ENCODE results near the gene LRP1.

Gene LRP1

DNA sequence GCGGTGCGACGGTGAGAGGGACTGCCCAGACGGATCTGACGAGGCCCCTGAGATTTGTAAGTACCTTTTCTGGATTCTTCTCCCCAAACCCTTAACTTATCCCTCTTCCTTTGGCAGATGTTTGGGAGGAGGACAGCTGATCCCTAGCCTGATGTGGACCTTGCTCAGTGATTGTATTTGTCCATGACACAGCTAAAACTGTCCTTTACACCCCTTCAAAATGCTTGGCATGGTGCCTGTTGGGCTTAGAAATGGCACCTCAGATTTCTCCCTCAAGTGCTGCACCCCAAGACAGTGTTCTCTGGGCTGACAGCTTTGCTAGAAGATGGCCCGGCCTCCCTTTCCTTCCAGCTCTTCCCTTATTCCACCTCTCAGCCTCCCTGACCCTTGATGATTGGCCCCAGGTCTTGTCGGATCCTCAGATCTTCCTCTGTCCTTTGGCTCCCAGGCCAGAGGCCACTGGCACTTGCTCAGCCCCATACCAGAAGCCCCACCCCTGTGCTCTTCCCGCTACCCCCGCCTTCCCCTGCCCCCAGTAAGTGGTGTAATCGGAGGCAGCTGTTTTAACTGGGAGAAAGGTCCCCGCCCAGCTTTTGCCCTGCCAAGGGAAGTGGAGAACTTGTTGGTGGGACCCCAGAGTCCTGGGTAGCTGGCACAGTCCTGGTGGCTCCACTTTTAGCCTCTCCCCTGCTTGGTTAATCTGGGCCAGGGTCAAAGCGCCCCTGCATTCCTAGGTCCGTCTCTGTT is 10.4 kb downstream of the LRP1 start:
- DNase-seq: no peak

DNA sequence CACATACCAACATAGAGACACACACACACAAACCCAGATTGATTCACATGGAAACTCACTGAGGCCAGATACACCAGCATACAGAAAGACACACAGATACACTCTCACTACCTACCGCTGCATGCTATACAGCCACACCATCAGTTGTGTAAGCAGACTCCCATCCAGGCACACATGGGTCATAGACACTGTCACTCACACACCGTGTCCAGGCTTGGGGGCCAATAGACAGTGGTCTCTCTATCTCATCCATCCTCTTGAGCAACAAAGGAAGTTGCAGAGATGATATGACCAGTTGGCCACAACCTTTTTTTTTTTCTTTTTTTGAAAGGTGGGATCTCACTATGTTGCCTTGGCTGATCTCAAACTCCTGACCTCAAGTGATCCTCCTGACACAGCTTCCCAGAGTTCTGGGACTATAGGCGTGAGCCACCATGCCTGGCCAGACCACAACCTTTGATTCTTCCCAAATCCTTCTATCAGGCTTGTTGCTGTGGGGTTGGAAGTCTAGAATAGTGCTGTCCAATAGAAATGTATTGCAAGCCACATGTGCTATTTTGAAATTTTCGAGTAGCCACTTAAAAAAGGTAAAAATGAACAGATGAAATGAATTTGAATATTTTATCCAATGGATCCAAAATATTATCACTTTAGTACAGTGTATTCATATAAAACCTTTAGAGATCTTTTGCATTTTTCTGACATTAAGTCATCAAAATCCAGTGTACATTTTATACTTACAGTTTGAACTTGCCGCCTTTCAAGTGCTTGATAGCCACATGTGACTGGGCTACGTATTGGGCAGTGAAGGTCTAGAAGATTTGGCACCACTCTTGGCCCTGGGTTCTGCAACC is 11.7 kb downstream of the LRP1 start:
- DNase-seq: no peak

DNA sequence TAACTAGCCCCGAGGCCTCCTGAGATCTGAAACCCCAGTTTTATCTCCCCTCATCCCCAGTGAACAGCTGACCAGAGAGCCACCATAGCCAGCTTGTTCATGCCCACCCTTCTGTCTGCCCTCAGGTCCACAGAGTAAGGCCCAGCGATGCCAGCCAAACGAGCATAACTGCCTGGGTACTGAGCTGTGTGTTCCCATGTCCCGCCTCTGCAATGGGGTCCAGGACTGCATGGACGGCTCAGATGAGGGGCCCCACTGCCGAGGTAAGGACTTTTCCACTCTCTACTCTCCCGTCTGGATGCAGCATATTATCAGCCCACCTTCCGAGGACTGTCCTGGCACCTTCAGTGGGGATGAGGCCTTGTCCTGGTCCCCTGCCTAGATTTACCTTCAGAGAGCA is 13.0 kb downstream of the LRP1 start:
- DNase-seq: no peak

DNA sequence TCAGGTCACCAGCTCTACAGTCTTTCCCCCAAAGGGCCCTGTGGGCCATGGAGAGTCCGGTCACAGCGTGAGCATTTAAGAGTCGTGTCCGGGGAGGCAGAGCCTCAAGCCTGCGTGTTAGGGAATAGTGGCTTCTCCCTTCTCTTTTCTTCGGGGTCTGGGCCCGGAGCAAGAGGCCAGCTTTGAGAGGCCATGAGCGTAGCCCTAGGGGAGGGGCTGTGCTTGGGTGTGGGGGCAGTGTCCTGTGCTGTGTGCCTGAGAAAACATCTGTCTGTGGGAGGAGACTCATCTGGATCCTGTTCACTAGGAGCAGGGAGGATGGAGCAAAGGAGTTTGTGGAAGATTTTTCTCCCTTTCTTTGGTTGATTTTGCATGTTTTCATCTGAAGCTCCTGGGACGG is 13.8 kb downstream of the LRP1 start:
- DNase-seq: no peak

DNA sequence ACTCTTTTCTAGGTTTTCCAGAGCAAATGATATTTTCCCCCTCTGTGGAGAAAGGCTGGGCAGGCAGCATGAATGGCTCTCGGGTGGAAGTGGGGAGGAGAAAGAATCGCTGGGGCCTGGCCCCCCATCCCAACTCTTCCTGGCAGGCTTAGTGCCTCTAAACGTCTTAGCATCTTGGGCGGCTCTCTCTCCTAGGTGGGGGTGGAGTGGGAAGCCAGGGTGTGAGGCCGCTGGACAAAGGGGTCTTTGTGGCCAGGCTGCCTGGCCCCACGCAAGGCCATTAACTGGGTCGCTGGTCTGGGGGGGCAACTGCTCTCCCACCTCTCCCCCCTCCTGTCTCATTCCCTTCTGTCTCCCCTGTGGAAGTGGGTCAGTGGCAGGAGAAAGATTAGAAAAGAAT is 14.4 kb downstream of the LRP1 start:
- no peak for DNase-seq

DNA sequence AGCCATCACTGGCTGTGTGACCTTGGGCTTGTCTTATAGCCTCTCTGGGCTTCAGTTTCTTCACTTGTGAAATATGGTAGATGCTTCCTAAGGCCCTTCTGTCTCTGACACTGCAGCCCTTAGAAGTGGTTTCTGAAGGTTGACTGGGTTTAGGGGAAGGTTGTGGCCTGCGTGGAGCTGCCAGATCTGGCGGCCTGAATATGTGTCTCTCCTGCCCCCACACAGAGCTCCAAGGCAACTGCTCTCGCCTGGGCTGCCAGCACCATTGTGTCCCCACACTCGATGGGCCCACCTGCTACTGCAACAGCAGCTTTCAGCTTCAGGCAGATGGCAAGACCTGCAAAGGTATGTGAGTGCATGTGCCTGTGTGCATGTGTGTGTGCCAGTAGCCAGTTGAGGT is 15.2 kb downstream of the LRP1 start:
- DNase-seq: no peak

DNA sequence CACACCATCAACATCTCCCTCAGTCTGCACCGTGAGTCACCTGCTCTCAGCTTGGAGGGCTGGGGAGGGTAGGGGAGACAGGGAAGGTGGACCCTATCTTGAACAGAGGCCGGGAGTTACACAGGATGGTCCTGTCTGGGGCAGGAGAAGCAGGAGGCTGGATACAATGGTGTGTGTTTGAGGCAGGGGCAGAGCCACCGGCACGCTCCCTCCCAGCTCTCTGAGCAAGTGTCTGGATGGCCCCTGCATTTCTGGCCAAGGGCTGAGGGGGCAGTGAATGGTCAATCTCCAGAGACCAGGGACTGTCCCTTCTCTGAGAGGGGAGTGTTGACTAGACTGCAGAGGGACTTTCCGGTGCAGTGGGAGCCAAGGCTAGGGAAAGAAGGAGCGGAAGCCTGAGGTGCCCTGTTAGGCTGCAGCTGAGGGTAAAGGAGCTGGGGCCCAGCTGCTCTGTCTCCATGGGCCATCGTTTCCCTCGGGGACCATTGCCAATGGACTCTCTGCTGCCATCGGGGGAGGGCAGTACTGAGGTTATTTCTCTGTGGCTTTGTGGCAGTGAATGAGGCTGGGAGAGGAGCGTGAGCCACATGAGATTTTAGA is 17.3 kb downstream of the LRP1 start:
- no peak for DNase-seq

DNA sequence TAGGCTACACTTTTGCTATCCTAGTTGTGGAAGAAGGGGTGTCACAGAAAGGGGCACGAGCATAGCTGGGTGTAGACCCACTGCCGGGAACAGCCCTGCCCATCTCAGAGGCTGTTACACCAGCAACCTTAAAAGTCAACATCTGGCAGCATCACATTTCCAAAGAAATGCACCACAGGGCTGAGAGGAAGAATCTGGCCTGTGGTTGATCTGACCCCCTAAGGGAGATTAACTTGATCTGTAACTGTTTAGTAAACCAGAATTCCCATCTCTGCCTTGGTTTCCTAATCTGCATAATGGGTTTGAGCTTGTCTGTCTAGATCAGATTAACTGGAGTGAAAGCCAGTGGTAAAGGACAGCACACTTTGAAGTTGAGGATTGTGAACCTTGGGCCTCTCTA is 17.8 kb downstream of the LRP1 start:
- no peak for DNase-seq

DNA sequence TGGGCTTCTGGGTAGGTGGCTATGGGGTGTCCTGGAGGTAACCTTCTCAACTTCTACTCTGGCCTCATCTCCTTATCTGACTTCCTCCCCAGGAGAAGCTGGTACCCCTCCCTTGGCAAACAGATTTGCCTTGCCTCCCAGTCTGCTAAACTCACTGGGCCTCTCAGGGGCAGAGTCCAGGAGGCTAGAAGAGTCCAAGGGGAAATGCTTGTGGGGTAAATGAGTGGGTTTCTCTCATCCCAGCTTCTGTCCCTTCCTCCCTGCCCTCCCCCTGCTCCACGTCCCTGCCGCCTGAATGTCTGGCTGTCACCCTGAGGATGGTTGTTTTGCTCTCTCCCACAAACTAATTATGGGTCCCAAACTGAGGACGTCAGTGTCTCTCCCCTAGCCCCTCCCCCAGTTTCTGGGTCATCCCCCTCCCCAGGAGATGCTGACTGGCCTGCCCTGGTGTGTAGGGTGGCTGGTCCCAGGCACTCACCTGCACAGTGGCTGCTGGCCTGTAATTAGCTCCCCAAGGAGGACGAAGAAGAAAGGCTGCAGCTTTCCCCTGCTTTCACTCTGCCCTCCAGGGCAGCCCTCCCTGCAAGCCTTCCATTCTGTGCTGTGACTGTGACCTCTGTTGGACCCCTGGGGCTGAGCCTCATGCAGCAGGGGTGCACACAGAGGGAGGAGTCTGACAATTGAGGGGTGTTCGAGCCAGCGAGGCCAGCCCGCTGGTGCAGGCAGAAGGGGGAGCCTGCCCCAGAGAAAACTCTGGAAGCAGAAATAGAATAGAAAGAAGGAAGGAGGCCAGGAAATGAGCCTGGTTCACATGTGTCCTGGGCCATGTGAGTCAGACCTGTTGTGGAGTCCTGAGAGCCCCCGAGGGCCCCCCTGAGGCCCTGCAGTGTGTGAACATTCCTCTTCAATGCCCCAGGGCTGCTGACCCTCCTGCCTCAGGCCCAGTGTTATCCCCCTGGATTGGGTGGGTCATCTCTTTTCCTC is 19.0 kb downstream of the LRP1 start, which contains the start of gene LRP1-AS:
TSS of gene LRP1-AS (minus strand) at position 659 of the 984 bp plus-strand sequence.
- DNase-seq: no peak

DNA sequence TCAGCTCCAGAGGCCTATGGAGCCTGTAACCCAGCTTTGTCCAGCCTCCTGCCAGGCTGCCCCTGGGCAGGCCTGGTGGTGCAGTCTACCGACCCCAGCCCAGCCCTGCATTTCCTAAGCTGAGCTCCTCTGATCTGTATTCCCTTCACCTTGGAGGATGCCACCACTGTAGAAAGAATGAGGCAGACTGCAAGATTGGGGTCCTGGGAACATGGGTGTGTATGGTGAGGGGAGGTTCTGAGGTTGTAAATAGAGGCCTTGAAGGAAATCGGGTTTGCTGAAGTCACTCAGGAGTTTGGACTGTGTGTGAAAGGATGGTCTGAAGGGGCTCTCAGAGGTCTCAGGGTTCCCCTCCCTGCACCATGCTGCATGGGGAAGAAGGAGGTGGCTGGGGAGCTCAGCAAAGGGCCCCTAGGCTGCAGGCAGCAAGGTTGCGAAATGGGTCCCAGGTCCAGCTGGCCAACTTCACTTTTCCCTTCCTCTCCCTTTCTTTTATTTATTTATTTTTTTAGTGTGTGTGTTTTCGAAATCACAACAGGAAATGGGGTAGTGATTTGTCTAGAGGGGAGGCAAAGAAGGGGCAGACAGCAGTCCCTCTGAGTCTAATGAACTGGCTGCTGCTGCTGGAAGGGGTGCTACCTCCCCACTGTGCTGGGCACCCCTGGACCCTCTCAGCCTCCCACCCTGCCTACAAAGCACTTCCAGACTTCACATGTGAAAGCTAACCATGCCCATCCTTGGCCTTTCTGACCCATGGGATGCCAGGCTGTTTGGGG is 20.4 kb downstream of the LRP1 start:
- DNase-seq: no peak

DNA sequence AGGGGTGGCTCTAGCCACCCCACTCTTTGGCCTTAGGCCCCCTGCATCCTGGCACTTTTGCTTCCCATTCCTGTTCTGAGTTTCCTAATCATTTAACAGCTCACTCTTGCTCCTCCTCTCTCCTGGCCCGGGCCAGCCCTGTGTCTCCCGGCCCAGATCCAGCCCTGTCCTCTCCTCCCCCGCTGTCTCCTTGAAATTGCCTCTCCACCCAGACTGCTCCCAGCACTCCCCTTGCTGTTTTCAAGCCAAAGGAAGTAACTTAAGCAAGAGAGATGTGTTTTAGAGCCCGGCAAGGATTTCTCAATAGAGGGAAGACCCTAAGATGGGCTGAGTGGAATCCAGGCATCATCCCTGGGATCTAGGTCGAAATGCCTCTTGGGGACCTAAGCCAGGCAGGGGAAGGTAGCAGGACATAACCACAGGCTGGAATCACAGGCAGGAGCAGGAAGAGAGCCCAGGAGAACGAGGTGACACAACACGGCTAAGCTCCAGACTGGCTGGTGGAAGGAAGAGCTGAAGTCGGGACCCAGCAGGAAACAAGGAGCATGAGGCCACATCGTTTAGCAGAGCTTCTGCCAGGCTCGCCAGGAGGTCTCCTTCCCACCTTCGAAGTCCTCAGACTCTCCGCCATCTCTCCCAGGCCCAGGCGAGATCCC is 21.1 kb downstream of the LRP1 start:
- no peak for DNase-seq

DNA sequence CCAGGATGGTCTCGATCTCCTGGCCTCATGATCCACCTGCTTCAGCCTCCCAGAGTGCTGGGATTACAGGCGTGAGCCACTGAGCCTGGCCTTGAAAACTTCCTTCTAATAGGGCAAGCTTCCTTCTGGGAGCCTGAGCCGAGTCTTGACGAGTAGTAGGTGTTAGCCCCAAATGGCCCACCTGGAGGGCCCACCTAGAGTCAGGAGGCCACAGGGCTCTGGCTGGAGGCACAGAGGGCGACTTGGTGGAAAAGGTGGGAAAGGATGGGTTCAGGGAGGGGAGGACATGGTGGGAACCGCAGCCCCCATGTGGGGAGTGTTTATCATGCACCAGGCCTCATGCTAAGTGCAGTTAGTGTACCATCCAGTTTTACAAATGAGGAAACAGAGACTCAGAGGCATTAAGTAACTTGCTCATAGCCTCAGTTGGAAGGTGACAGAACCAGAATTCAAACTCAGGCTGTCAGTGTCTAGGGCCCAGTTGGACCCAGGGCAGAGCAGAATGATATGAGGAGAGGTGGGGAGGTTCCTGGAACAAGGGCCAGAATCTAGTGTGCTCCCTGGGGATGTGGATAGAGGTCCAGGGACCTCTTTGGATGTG is 22.2 kb downstream of the LRP1 start:
- no peak for DNase-seq

DNA sequence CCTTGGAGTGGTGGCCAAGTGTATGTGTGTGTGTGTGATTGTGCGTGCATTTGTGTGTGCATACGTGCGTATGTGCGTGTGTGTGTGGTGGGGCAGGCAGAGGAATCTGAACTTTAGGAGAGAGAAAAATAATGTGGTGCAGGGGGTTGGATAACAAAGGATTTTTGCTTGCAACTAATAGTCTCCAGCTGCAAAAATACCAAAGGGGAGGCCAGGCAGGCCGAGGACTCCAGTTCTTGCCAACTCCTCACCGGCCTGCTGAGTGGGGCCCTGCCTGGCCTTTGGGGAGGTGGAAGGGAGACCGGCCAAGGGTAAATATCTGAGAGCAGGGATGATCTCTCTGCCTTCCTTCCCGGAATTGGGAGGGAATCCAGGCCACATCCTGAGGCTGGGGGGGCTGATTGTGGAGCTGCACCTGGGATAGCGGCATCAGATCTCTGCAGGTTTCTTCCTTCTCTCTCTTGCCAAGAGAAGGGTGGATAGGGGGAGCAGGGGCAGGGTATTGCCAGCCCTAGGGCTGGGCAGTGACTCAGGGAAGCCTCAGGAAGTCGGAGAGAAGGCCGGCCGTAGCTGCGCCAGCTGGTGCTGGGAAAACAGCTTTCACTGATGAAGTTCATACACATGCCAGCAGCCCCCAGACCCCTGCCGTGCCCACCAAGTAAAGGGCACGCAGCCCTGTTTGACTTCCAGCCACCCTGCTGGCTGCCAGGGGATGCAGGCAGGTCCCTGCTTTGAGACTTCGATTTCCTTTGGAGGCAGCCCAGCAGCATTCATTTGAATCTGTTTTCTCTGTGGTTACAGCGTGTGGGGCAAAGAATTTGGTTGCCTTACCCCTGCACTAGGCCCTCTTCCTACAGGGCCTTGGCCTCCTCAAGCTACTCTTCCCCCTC is 23.7 kb downstream of the LRP1 start:
- no peak for DNase-seq

DNA sequence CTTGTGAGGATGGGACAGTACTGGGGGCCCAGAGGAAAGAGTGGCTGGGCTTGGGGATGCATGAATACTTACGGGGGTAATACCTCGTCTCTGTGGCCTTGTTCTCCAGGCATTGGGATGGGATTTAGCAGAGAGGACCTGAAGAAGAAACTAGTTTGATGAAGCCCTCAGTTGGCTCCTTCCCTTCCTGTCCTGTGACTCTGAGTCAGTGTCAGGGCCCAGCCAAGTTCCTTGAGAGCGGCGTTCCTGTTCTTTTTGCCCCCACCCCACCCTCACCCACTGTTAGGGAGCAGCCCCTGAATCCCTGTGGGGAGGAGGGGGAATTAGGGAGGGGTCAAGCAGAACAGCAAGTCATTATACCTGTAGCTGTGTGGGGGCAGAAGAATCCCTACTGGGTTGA is 24.4 kb downstream of the LRP1 start:
- DNase-seq: no peak

DNA sequence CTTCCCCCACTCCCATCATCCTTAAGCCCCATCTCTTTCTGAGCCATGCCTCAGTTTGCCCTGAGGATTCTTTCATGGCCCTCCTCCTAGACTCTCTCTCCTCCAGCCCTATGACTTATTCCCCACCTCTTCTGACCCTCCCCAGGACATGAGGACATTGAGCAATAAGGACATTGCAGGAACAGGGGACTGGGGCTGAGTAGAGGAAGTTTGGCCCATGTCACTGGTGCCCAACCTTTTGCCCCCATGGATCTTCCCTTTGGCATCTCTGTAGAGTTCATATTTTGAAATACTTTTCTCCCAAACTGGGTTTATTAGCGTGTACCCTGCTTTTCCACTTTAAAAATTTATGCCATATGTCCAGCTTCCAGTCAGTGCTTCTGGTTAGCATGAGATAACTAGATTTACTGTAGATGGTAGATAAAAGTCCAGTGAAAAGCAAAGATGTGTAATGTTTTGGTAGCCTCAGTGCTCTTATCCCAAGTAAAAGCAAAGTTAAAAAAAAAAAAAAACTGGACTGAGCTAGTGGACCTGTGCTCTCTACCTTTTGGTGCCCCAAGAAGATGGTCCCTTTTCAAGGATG is 25.2 kb downstream of the LRP1 start:
- DNase-seq: no peak

DNA sequence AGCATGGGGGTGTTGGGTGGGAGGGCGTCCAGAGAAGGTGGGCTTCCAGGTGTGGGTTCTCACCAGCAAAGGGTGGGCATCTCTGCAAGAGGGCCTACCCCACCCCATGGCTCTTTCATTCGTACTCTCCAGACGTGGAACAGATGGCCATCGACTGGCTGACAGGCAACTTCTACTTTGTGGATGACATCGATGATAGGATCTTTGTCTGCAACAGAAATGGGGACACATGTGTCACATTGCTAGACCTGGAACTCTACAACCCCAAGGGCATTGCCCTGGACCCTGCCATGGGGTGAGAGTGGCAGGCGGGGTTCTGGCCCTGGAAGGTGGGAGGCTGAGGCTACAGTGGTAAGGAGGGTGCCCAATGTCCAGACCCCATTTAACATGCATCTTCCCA is 25.8 kb downstream of the LRP1 start:
- no peak for DNase-seq

DNA sequence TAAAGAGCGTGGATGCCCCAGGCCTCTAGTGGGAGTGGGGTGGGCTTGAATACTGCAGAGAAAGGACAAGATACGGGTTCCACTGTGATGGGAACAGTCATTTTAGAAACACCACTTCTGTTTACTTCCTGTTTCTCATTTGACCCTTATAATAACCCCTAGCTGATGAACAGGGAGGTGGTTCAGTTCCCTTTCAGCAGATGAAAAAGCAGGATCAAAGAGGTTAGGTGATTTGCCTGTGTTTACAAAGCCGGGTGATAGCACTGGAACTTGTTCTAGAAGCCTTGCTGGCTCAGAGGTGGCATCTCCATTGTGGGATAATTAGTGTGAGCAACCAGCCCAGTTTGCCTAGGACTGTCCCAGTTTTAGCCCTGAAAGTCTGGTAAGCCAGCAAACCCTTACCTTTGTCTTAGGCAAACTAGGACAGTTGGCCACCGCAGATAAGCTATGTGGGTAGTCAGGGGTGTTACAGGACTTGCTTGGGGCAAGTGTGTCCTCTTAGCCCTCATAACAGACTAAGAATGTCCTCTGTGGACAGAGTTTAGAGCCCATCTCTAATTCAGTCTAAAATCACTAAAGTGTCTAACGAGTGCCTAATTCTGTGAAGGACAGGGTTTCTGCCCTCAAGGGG is 26.6 kb downstream of the LRP1 start:
- DNase-seq: no peak

DNA sequence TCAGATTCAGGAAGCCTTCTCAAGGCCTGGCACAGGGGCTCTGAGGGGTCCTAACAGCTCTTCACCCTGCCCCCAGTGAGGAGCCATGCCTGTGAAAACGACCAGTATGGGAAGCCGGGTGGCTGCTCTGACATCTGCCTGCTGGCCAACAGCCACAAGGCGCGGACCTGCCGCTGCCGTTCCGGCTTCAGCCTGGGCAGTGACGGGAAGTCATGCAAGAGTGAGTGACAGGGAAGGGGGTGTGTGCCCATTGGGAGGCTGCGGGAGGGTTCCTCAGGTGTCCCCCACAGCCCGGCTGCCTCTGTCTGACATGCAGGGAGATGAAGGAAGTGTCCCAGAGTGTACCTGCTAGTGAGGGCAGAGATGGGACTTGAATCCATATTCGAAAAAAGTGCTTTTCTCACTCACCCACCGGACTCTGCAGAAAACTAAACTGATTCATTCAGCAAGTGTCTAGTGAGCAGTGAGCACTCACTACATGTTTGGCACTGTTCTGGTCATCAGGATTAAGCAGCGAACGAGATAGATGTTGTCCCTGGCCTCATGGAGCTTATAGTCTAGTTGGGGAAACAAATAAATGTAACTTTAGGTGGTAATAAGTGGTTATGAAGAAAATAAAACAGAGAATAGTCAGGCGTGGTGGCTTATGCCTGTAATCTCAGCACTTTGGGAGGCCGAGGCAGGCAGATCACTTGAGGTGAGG is 28.6 kb downstream of the LRP1 start:
- DNase-seq: no peak

Measured in NCI-H1417 treated with DMSO at 0.1 percent for 48 hours (cell line).